ELF-1 (cell line): ENCODE data around the gene NCR3LG1.
A peak's percentile ranks its signal among the peaks of the same experiment; 100 is the strongest.
"Not testable (repeated sequence)": the region's sequence is repeated elsewhere in the genome, so short reads cannot be mapped to it uniquely, and the experiment has no call there.

Experiments
- DNase-seq: peaks from one replicate; pipeline ENCODE4 v3.0.0-alpha.2; 2016; ENCODE audit warnings: low read depth, low spot score

Gene NCR3LG1

DNA sequence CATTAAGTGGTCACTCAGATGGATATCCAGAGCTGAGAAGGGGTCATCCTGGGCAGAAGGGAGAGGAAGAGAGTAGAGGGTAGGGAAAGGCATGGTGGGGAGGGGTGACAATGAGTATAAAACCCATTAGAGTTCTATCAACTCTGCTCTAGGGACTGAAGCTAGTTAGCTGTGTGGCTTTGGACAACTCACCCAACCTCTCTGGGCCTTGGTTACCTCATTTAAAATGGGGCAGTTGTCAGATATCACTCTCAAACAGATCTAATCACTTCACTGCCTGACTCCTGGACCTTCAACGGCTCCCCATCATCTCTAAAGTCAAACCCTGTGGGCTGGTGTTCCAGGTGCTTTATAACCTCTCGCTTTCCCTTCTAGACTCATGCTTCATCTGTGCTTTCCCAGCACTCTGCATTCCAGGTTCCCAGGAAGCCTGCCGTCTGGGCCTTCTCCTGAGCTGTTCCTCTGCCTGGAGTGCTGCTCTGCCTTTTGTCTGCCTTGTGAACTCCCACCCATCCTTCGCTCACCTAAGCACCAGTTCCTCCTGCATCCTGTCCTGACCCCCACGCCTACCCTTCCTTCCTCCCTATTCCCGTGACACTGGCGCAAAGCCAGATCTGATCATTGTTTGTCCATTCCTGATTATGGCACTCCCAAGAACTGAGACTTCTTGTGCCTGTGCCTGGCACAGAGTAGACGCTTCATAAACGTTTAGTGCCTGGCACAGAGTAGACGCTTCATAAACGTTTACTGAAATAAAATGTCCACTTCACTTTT is 59.2 kb downstream of the NCR3LG1 start:
- no peak for DNase-seq

DNA sequence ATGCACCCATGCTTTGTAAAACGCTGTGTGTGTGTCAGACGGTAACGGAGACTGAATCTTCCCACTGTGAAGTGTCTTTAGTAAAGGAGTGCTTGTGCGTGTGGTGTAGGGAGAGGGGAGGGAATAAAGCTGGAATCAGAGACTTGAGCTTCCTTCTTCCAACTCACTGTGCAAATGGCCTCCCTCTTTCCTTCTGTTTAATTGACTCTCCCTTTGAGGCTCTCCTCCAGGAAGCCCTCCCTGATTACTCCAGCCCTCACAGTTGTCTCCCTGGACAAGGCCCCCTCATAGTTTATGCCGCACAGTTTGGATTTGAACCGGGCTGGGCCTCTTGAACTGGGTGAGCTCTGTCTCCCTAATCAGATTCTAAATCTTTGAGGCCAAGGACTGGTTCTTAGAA is 59.8 kb downstream of the NCR3LG1 start:
- DNase-seq = no peak

DNA sequence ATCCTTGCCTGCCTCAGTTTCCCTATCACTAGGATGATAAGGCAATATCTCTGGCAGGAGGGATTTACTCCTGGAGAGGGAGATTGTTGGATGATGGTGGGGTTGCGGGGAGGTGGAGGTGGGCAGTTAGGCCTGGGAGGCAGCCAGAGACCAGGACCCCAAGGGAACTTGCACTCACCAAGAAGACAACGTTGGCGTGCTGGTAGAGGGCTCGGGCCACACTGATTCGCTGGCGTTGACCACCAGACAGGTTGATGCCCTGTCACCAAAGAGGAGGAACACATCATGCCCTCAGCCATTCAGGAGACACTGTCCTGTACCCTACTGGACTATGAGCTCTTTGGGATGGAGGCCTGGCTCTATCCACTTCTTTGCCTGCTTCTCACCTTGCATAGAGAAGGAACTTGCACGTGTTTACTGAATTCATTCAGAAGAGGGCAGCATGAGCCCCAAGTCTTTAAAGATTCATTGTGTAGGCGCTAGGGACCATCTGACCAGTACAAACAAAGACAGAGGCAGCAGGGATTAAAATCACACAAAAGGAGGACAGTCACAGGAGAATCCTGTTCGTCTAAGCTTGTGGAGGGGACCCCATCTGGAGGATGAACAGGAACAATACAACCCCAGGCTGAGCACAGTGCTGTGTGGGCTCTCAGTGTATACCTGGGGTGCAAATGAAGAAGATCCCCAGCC is 61.0 kb downstream of the NCR3LG1 start:
- DNase-seq = peak; percentile 4

DNA sequence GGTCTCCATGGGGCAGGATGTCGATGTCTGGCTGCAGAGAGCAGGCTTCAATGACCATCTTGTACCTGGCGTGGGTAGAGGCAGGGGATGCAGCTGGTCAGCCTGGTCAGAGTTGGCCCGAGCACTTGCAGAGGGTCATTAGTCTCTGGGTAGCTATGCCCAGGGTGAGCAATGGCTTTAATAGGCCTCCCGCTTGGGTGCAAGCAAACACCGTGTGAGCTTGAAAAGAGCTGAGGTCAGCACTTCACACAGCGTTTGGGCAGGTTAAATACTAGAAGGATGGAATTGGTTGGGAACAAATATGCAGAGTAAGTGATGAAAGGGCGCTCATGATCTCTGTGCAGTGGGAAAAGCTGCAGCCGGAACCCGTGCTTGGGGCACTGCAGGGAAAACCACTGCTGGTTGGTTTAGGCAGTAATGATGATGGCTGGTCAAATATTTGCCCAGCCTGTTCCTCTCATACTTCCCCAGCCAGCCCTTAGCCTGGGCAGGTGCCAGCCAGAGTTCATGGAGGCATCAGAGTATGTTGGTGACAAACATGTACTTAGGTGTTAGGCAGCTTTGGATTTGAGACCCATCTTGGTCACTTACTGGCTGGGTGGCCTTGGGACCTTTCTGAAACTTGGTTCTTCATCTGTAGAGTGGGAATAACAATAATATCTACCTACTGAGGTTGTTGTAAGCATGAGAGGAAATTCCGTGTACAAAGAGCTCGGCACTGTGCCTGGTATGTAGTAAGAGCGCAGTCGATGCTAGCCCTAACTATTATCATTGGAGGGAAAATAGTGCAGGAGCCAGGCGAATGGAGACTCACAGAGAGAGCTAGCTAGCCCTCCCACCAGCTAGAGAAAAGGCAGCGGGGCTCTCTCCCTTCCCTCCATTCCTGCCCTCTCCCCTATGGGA is 62.1 kb downstream of the NCR3LG1 start:
- no peak for DNase-seq

DNA sequence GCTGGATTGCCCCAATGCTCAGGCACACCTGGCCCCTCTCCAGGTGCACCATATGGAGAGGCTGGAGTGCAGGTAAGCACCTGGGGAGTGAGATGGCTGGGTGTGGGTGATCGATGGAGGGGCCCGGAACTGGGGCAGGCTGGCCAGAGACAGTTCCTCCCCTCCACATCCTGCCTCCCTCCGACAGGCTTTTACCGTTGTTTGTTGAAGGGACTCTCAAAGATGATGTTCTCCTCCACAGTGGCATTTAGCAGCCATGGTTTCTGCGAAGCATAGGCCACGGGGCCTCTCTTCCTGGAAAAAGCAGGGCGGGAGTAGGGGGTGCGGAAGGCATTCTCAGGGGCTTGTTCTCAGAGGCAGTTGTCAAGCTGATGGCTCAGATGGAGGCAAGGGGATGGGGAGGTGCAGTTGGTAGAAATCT is 62.7 kb downstream of the NCR3LG1 start:
- DNase-seq = no peak

DNA sequence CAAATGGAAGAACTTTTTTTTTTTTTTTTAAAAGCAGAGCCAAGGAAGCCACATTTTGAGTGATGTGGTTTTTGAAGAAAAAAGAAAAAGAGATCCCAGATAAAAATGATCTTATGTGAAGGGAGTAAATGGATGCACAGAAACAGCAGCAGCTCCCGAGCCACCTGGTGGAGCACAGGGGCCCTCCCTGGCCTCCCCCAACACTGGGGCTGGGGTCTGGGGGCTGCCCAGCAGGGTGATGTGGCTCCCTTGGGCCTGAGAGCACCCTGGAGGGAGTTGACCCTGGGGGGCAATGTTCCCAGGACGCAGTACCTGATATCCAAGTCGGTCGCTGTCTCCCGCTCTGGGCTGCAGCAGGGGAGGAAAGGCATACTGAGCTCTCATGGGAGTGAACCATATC is 63.4 kb downstream of the NCR3LG1 start:
- DNase-seq = no peak

DNA sequence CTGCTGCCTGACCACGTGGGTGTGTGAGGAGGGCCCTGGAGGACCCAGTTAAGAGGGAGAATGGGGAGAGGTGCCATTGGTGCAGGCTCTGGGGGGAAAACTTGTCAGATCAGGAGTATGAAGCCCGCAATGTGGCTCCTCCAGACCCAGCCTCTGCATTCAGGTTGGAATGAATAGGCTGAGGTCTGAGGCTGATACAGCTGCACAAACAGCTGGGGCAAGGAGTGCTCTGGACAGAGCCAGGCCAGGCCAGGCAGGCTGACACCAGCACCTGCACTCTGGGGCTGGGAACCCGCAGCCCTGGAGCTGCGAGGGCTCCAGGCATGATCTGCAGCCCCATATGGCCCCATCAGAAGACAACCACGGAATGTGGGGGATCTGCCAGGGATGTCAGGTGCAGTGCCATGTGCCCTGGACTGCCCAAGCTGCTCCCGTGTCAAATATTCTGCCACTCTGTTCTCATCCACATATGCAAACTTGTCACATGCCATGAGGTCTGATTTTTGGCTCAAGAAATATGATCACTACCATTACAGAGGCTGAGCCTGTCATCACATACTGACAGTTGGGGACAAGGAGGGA is 64.0 kb downstream of the NCR3LG1 start:
- no peak for DNase-seq

DNA sequence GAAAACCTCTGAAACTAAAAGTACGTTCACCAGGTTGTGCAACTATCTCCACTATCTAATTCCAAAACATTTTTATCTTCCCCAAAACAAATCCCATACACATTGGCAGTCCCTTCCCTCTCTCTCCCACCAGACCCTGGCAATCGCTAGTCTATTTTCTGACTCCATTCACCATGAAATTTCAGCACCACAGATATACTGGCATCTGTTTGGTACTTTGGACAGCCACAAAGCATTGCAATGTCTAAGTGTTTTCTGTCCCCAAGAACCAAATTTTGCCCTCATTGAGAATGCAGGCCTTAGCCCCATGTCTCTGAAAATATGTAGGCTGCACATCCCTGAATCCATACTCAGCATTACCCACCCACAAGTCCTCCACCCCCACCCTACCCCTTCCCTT is 64.9 kb downstream of the NCR3LG1 start:
- no peak for DNase-seq

DNA sequence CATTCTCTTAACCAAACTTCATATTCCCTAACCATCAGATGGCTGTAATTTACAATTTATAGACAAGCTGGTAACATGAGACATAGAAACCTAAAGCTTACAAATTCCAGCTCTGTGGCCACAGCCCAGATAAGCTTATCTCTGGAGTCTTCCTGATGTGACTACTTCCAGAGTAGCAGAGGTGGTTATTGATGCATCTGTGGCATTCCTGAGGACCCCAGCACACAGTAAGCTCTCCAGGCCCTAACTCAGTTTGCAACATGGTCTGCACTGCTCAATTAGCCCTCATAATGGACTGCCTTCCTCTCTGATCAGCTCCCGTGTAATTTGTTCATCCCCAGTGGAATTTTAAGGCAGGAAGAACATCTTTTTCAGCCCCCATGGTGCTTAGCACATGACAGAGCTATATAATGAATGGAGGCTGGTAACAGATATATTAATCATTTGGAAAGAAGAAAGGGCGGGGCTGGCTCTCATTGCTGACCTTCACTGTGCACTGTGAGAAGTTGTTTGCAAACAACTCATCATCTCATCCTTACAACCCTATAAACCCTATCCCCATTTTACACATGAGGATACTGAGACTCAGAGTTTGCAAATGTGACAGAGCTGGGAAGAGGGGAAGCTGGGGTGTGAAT is 67.0 kb downstream of the NCR3LG1 start:
- peak; percentile 6 for DNase-seq

DNA sequence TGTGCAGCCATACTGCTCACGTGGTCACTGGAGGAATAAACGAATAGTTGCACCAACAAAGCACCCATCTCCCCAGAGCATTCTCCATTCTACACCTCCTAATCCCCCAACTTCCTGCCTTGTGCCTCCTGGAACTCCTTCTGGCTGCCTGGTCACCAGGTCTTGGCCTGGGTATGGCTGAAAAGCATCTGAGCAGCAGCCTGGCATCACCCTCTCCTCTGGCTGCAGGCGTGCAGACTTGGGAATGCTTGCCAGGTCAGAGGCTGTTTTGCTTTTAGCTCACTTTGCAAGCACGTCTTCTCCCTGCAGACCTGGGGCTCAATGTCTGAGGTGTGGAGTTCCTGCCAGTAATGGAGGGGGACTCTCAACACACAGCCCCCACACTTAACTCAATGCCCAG is 70.2 kb downstream of the NCR3LG1 start:
- no peak for DNase-seq

DNA sequence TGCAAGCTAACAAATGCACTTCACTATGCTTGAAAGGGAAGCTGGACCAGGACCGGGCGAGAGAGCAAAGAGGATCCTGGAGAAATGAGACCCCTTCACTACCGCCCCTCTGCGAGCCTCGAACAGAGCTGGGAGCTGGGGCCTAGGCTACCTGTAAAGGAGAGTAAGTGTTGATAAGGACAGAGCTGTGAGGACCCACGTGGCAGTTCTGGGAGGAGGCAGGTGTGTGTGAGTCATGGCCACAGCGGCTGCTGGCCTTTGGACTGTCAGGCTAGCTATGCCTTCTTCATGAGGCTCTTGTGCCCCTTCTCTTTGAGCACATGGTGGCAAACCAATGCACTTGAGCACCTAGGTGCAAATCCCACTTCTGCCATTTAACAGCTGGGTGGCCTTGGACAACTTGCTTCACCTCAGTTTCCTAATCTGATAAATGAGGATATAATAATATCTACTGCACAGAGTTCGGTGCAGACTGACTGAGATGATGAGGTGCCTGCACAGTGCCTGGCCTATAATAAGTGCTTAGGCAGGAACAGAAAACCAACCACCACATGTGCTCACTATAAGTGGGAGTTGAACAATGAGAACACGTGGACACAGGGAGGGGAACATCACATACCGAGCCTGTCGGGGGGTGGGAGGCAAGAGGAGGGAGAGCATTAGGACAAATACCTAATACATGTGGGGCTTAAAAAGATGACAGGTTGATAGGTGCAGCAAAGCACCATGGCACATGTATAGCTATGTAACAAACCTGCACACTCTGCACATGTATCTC is 72.1 kb downstream of the NCR3LG1 start:
- no peak for DNase-seq

DNA sequence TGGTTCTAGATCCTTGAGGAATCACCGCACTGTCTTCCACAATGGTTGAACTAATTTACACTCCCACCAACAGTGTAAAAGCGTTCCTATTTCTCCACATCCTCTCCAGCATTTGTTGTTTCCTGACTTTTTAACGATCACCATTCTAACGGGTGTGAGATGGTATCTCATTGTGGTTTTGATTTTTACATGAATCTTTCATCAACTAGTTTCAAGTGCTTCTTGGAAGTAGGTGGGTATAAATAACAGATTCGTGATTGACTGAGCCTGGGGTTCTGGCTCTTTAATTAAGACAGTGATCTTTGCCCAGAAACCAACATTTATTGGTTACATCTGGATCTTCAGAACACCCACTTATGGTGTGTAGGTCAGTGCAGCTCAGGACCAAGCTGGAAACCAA is 74.6 kb downstream of the NCR3LG1 start:
- DNase-seq = not testable (repeated sequence)
